HG03280 (cell line): ENCODE measurements around the gene ZNF800.
A peak's percentile ranks its signal among the peaks of the same experiment; 100 is the strongest.
"Not testable (repeated sequence)": the region's sequence is repeated elsewhere in the genome, so short reads cannot be mapped to it uniquely, and the experiment has no call there.

Experiments
- ATAC-seq: cut with Tn5 transposase; IDR thresholded peaks from one replicate; pipeline ENCODE4 v1.9.1; 2021; ENCODE audit warnings: mild to moderate bottlenecking, moderate library complexity; ENCODE audit not compliant: unreplicated experiment

The ZNF800 gene

GRCh38 chr7:127392566-127393367 is at the start of gene ZNF800:
Gene ZNF800, minus strand, starts transcription at chr7:127392708. Its CDS starts 1,151 bp downstream, at chr7:127391557.
- peak; percentile 76 for ATAC-seq

GRCh38 chr7:127440206-127440605 is 47.7 kb upstream of the ZNF800 start:
- no peak for ATAC-seq

GRCh38 chr7:127438836-127439235 is 46.3 kb upstream of the ZNF800 start:
- ATAC-seq: no peak

- ATAC-seq: no peak
Observed at GRCh38 chr7:127437837-127438236, 45.3 kb upstream of the ZNF800 start.

- no peak for ATAC-seq
Observed at GRCh38 chr7:127437241-127437640, 44.7 kb upstream of the ZNF800 start.

- ATAC-seq: not testable (repeated sequence)
Observed at GRCh38 chr7:127429281-127429680, 36.8 kb upstream of the ZNF800 start.

GRCh38 chr7:127419196-127419595 is 26.7 kb upstream of the ZNF800 start:
- ATAC-seq: no peak

- ATAC-seq: no peak
Observed at GRCh38 chr7:127418459-127418858, 26.0 kb upstream of the ZNF800 start.

GRCh38 chr7:127417346-127417745 is 24.8 kb upstream of the ZNF800 start:
- ATAC-seq: peak; percentile 81

- no peak for ATAC-seq
Observed at GRCh38 chr7:127415060-127415742, 22.7 kb upstream of the ZNF800 start.

GRCh38 chr7:127413962-127414361 is 21.5 kb upstream of the ZNF800 start:
- ATAC-seq: peak; percentile 50

- ATAC-seq: no peak
Observed at GRCh38 chr7:127413326-127413725, 20.8 kb upstream of the ZNF800 start.

- ATAC-seq: no peak
Observed at GRCh38 chr7:127411176-127411575, 18.7 kb upstream of the ZNF800 start.

GRCh38 chr7:127409629-127410028 is 17.1 kb upstream of the ZNF800 start:
- ATAC-seq: no peak

GRCh38 chr7:127404286-127405072 is 12.0 kb upstream of the ZNF800 start:
- ATAC-seq: peak; percentile 56

- ATAC-seq: peak; percentile 20
Observed at GRCh38 chr7:127396184-127396583, 3.7 kb upstream of the ZNF800 start.

- ATAC-seq: not testable (repeated sequence)
Observed at GRCh38 chr7:127395104-127395503, 2.6 kb upstream of the ZNF800 start.

GRCh38 chr7:127393368-127394058 is 1.0 kb upstream of the ZNF800 start:
- no peak for ATAC-seq

GRCh38 chr7:127392182-127392565 is 334 bp downstream of the ZNF800 start:
- ATAC-seq: peak; percentile 45

GRCh38 chr7:127391591-127392181 is 822 bp downstream of the ZNF800 start:
- peak; percentile 44 for ATAC-seq
